Measurements from ENCODE around the gene MED10.

MED10 gene

DNA sequence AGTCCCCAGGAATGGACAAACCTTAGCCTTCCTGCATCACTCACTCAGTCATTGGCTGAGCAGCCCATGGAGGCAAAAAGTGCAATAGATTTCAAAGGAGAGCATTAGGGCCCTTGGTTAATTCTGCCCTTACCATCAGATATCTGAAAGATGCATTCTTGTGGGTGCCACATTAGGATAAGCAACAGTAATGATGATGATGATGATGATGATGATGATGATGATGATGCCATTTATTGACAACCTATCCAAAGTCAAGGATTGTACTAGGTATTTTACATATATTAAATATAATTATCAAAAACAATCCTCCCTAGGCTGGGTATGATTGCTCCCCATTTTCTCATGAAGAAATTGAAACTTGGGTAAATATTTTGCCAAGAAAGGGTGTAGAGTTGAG lies 9.6 kb upstream of the MED10 start:
- H3K9me3 ChIP-seq (ENCODE audit: control insufficient read depth, low read length): no peaks in the 10 kb centered on the region
- no peak overlapping the region for H3K4me3 ChIP-seq (ENCODE audit: low read length)
- peaks cover 28% of the 10 kb centered on the region for H3K27me3 ChIP-seq (replicated peaks; ENCODE audit: control insufficient read depth, insufficient read depth, low read length)
- no peak for DNase-seq (ENCODE audit: low read depth)
- H3K4me1 ChIP-seq (ENCODE audit: control insufficient read depth, insufficient read depth, low read length): no peaks in the 10 kb centered on the region
- H3K36me3 ChIP-seq (ENCODE audit: control insufficient read depth, insufficient read depth, low read length, severe bottlenecking): no peaks in the 10 kb centered on the region
- no peak overlapping the region for H3K9ac ChIP-seq (ENCODE audit: low read length)

DNA sequence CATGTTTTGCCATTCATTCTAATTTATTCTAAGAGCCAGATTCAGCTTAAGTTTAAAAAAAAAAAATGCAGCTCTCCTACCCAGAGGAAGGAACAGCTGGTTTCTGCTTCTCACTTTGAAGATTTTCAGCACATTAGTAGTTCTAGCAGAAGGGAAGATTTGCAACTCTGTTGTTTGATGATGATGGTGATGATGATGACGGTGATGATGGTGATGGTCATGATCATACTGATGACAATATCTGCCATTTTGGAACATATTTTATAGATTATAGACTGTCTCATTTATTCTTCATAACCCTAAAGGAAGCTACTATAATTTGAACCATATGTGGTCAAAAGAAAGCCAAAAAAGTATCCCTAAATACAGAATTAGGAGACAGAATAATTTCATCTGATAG lies 7.9 kb upstream of the MED10 start:
- H3K4me1 ChIP-seq (ENCODE audit: control insufficient read depth, insufficient read depth, low read length): no peaks in the 10 kb centered on the region
- DNase-seq (ENCODE audit: low read depth): no peak
- H3K9ac ChIP-seq (ENCODE audit: low read length): no peak overlapping the region
- peaks cover 13% of the 10 kb centered on the region for H3K27me3 ChIP-seq (replicated peaks; ENCODE audit: control insufficient read depth, insufficient read depth, low read length)
- no peaks in the 10 kb centered on the region for H3K9me3 ChIP-seq (ENCODE audit: control insufficient read depth, low read length)
- H3K36me3 ChIP-seq (ENCODE audit: control insufficient read depth, insufficient read depth, low read length, severe bottlenecking): no peaks in the 10 kb centered on the region
- no peak overlapping the region for H3K4me3 ChIP-seq (ENCODE audit: low read length)

DNA sequence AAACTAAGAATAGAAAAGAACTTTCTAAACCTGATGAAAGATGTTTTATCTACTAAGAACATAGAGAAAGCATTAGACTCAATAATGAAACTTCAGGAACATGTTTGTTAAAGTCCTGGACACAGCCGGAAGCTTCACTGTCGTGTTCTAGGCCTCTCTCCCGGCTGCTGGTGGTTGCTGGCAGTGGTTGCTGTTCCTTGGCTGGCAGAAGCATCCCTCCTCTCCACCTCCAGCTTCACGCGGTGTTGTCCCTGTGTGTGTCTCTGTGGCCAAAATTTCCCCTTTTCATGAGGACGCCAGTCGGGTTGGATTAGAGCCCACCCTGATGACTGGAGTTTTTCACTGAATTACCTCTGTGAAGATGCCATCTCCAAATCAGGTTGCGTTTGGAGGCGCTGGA lies 6.5 kb upstream of the MED10 start:
- H3K4me3 ChIP-seq (ENCODE audit: low read length): no peak overlapping the region
- no peaks in the 10 kb centered on the region for H3K36me3 ChIP-seq (ENCODE audit: control insufficient read depth, insufficient read depth, low read length, severe bottlenecking)
- DNase-seq (ENCODE audit: low read depth): no peak
- H3K9ac ChIP-seq (ENCODE audit: low read length): no peak overlapping the region
- H3K27me3 ChIP-seq (replicated peaks; ENCODE audit: control insufficient read depth, insufficient read depth, low read length): no peaks in the 10 kb centered on the region
- H3K9me3 ChIP-seq (ENCODE audit: control insufficient read depth, low read length): no peaks in the 10 kb centered on the region
- no peaks in the 10 kb centered on the region for H3K4me1 ChIP-seq (ENCODE audit: control insufficient read depth, insufficient read depth, low read length)

DNA sequence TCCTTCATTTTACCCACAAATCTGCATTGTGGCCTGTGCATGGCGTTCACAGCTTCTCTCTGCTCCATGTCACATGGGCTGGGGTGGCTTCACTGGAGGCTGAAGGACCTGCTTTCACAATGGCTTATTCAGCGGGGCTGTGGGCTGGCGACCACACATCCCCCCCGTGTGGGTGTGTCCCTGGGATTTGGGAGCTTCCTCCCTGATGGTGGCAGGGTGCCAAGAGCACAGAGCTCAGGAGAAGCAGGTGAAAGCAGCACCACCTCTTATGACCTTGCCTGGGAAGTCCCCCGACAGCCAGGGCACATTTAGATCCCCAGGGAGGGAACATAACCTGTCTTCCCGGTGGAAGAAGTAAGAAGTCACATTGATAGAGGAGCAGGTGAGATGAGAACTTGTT lies 5.0 kb upstream of the MED10 start:
- peaks cover 5% of the 10 kb centered on the region for H3K4me1 ChIP-seq (ENCODE audit: control insufficient read depth, insufficient read depth, low read length)
- no peak for DNase-seq (ENCODE audit: low read depth)
- H3K36me3 ChIP-seq (ENCODE audit: control insufficient read depth, insufficient read depth, low read length, severe bottlenecking): no peaks in the 10 kb centered on the region
- no peaks in the 10 kb centered on the region for H3K9me3 ChIP-seq (ENCODE audit: control insufficient read depth, low read length)
- H3K4me3 ChIP-seq (ENCODE audit: low read length): no peak overlapping the region
- H3K27me3 ChIP-seq (replicated peaks; ENCODE audit: control insufficient read depth, insufficient read depth, low read length): no peaks in the 10 kb centered on the region
- no peak overlapping the region for H3K9ac ChIP-seq (ENCODE audit: low read length)

DNA sequence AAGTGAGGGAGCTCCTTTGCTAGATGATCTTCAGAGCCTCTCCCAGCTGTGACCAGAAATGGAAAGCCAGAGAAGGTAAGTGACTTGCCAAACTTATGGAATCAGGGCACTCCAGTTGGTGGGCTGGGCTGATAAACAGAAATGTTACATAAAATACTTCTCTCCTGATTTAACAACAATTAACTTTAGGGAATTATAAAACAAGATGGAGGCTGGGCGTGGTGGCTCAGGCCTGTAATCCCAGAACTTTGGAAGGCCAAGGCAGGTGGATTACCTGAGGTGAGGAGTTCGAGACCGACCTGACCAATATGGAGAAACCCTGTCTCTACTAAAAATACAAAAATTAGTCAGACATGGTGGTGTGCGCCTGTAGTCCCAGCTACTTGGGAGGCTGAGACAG lies 899 bp upstream of the MED10 start:
- no peaks in the 10 kb centered on the region for H3K27me3 ChIP-seq (replicated peaks; ENCODE audit: control insufficient read depth, insufficient read depth, low read length)
- H3K4me1 ChIP-seq (ENCODE audit: control insufficient read depth, insufficient read depth, low read length): peaks cover 14% of the 10 kb centered on the region
- no peak for DNase-seq (ENCODE audit: low read depth)

DNA sequence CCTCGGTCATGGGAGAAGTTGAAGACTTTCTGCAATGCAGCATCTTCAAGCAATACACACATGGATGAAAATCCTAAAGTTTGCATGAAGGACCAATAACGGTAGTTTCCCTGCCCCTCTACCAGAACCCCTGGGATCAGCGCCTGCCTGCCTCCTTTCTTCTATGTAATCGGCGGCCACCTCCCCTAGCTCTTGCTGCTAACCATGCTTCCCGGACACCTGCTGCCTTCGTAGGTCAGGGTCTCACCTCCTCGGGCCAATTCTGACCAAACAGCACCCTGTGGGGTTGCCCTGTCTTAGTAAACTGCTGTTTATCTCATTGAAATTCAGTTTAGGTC lies 388 bp upstream of the MED10 start:
- Histone ChIP-seq H3K9ac (ENCODE audit: low read length) (peak overlapping the region; percentile 95), H3K27me3 (replicated peaks; ENCODE audit: control insufficient read depth, insufficient read depth, low read length) (no peaks in the 10 kb centered on the region), H3K4me3 (ENCODE audit: low read length) (peak overlapping the region; percentile 96), H3K9me3 (ENCODE audit: control insufficient read depth, low read length) (no peaks in the 10 kb centered on the region), H3K4me1 (ENCODE audit: control insufficient read depth, insufficient read depth, low read length) (peaks cover 14% of the 10 kb centered on the region), H3K36me3 (ENCODE audit: control insufficient read depth, insufficient read depth, low read length, severe bottlenecking) (peaks cover 30% of the 10 kb centered on the region)
- DNase-seq (ENCODE audit: low read depth): no peak

More for the DNA sequence above, 899 bp upstream of the MED10 start:
- H3K36me3 ChIP-seq (ENCODE audit: control insufficient read depth, insufficient read depth, low read length, severe bottlenecking): peaks cover 25% of the 10 kb centered on the region
- H3K9ac ChIP-seq (ENCODE audit: low read length): peak overlapping the region; percentile 95
- no peaks in the 10 kb centered on the region for H3K9me3 ChIP-seq (ENCODE audit: control insufficient read depth, low read length)
- H3K4me3 ChIP-seq (ENCODE audit: low read length): peak overlapping the region; percentile 96

DNA sequence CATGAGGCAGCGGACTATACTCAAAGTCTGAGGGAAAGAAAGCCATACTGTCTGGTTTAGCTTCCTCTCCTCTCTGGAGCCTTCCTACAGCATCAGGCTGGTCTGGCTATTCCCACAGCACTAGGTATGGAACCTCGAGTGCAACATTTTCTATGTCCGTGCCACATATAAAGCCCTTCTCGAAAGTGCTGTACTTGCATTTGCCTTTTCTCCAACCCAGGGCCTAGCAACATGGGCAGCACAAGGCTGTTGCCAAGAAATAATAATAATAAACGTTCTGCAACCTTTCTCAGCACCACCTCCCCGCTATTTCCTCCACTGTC lies 804 bp downstream of the MED10 start:
- no peaks in the 10 kb centered on the region for H3K27me3 ChIP-seq (replicated peaks; ENCODE audit: control insufficient read depth, insufficient read depth, low read length)
- no peak for DNase-seq (ENCODE audit: low read depth)
- peaks cover 14% of the 10 kb centered on the region for H3K4me1 ChIP-seq (ENCODE audit: control insufficient read depth, insufficient read depth, low read length)
- H3K9me3 ChIP-seq (ENCODE audit: control insufficient read depth, low read length): no peaks in the 10 kb centered on the region
- peak overlapping the region; percentile 95 for H3K9ac ChIP-seq (ENCODE audit: low read length)
- peaks cover 42% of the 10 kb centered on the region for H3K36me3 ChIP-seq (ENCODE audit: control insufficient read depth, insufficient read depth, low read length, severe bottlenecking)
- peak overlapping the region; percentile 96 for H3K4me3 ChIP-seq (ENCODE audit: low read length)

DNA sequence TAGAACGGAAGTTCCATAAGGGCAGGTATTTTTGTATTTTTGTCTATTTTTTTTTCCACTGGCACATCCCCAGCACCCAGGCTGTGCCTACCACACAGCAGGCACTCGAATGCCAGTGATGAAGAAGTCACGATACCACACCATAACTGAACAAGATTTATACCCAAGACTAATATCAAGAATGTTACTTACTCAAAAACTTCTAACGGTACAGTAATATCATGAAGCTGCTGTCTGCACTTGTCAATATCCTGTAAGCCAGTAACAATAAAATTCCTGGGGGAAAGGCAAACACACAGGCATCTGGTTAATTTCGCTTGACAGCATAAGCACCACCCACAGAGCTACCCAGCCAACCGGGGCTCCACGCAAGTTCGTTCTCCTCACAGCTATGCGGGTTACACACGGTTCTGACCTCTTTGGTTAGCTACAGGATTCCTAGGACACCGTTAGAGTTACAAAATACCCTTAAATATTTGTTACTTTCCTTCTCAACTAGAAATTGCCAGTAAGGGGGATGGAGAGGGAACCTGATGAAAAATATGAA lies 1.3 kb downstream of the MED10 start:
- DNase-seq (ENCODE audit: low read depth): peak; percentile 1
- H3K4me1 ChIP-seq (ENCODE audit: control insufficient read depth, insufficient read depth, low read length): peaks cover 14% of the 10 kb centered on the region
- H3K36me3 ChIP-seq (ENCODE audit: control insufficient read depth, insufficient read depth, low read length, severe bottlenecking): peaks cover 47% of the 10 kb centered on the region
- H3K4me3 ChIP-seq (ENCODE audit: low read length): peak overlapping the region; percentile 96
- peak overlapping the region; percentile 95 for H3K9ac ChIP-seq (ENCODE audit: low read length)
- no peaks in the 10 kb centered on the region for H3K27me3 ChIP-seq (replicated peaks; ENCODE audit: control insufficient read depth, insufficient read depth, low read length)
- H3K9me3 ChIP-seq (ENCODE audit: control insufficient read depth, low read length): no peaks in the 10 kb centered on the region

DNA sequence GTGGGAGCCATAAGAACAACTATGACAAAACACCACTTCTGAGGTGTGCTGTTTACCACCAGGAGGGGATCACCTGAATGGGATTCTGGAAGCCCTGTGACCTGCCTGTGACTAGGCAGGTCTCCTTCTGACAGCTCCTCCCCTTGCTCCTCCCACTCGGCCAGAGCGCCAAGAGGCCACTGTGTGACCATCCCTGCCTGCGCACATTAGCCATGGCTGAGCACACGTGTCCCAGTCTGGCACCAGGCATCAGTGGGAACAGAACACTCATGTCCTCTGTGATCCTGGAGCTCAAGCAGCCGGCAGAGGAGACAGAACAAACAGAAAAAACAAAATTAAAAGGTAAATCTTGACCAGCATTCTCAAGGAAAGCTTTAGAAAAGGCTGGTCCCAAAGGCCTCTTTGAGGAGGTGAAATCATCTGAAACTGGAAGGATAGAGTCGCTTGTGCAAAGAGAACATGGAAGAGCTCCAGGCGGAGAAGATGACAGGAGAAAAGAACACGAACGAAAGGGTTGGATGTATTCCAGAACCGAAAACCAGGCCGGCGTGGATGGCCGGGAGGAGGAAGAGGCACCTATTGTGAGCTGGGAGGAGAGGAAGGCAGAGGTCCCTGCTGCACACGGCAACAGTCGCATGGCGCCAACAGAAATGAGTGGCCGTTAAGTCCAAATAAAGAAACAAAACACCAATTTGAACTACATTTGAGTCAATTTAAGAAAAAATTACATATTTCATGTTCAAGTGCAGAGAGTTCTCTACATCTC lies 5.1 kb downstream of the MED10 start:
- no peaks in the 10 kb centered on the region for H3K27me3 ChIP-seq (replicated peaks; ENCODE audit: control insufficient read depth, insufficient read depth, low read length)
- H3K4me1 ChIP-seq (ENCODE audit: control insufficient read depth, insufficient read depth, low read length): peaks cover 9% of the 10 kb centered on the region
- H3K36me3 ChIP-seq (ENCODE audit: control insufficient read depth, insufficient read depth, low read length, severe bottlenecking): peaks cover 84% of the 10 kb centered on the region
- DNase-seq (ENCODE audit: low read depth): no peak
- no peak overlapping the region for H3K4me3 ChIP-seq (ENCODE audit: low read length)
- H3K9me3 ChIP-seq (ENCODE audit: control insufficient read depth, low read length): no peaks in the 10 kb centered on the region
- H3K9ac ChIP-seq (ENCODE audit: low read length): no peak overlapping the region

DNA sequence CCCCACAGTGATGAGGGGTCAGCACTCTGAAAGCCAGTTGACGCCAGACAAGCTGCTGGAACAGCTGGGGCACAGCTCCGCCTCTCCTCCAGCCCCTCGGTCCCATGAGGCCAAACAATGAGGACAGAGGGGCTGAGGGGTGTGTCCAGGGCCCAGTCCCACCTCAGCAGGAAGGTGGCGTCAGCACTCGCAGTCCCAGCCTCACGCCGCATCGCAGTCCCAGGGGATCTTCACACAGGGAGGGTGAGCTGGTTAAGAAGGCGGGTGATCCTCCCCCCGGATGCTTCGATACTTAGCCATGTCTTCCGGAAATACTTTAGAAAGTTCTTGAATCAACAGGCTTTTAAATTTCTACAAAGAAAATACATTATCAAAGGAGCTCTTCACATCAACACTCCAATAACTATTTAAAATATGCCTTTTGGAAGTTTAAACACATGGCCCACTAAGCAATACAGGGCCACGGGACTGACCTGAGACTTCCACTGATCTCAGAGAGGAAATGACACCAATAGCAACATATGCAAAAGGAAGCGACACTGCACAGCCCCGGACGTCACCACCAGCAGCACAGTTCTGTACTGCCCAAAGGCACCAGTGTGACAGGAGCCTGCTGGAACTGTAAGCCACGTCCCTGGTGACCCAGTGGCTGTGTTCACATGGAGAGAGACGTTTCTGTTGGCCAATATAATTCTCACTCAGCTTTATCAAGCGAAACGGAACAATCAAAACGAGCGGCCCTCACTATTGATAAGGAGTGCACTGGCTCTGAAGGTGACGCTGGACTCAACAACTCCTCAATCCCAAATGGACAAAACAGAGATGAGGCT lies 5.9 kb downstream of the MED10 start:
- peaks cover 85% of the 10 kb centered on the region for H3K36me3 ChIP-seq (ENCODE audit: control insufficient read depth, insufficient read depth, low read length, severe bottlenecking)
- no peak overlapping the region for H3K9ac ChIP-seq (ENCODE audit: low read length)

DNA sequence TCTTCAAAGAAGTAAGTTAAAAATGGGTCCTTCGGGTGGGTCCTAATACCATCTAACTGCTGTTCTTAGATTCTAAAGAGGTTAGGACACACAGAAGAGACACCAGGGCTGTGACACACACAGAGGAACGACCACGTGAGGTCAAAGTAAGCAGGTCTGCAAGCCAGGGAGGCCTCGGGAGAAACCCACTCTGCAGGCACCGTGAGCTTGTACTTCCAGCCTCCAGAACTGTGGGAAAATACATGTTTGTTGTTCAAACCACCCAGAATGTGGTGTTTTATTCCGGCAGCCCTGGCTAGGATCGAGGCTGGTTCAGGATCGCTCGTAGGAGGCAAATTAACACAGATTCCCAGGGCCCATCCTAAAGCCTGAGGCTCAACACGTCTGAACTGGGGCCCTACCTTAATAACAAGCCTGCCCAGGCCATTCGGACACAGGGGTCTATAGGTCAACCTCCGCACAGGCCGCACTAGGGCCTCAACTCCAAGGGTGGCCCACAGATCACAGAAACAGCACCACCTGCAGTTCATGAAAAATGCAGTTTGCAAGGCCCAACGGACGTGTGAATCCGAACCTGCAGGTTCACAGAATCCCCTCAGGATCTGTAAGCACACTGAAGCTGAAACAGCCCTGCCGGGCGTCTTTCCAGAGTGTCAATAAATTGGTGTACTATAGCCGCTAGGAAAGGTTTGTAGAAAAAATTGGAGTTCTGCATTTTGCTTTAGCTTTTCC lies 7.1 kb downstream of the MED10 start:
- Histone ChIP-seq H3K9ac (ENCODE audit: low read length) (no peak overlapping the region), H3K36me3 (ENCODE audit: control insufficient read depth, insufficient read depth, low read length, severe bottlenecking) (peaks cover 82% of the 10 kb centered on the region), H3K4me1 (ENCODE audit: control insufficient read depth, insufficient read depth, low read length) (no peaks in the 10 kb centered on the region), H3K27me3 (replicated peaks; ENCODE audit: control insufficient read depth, insufficient read depth, low read length) (no peaks in the 10 kb centered on the region), H3K4me3 (ENCODE audit: low read length) (no peak overlapping the region), H3K9me3 (ENCODE audit: control insufficient read depth, low read length) (no peaks in the 10 kb centered on the region)
- no peak for DNase-seq (ENCODE audit: low read depth)

More for the DNA sequence above, 5.9 kb downstream of the MED10 start:
- Histone ChIP-seq H3K27me3 (replicated peaks; ENCODE audit: control insufficient read depth, insufficient read depth, low read length) (no peaks in the 10 kb centered on the region), H3K4me3 (ENCODE audit: low read length) (no peak overlapping the region), H3K9me3 (ENCODE audit: control insufficient read depth, low read length) (no peaks in the 10 kb centered on the region), H3K4me1 (ENCODE audit: control insufficient read depth, insufficient read depth, low read length) (peaks cover 9% of the 10 kb centered on the region)
- DNase-seq (ENCODE audit: low read depth): no peak

All from adipocyte (in vitro differentiated cells).